Adrenal gland (tissue), 5 donors: ENCODE data around the gene CSKMT.

Experiments used
- POLR2A ChIP-seq, 2 donors: fragments of 450-650 bp; IDR thresholded peaks; one replicate each; pipeline ENCODE4 v1.6.1; 2017; ENCODE audit warnings: antibody characterized with exemption in 2 of 2, mild to moderate bottlenecking in 2 of 2, moderate library complexity in 1 of 2
- TF ChIP-seq, protein P1 (sequence below), 6 experiments: fragments of 450-650 bp in 4 of 6; fragments of 200-600 bp in 2 of 6; sonication (generic) in 1 of 6; IDR thresholded peaks; 1 replicate in 5 of 6; 2 replicates in 1 of 6; pipeline versions ENCODE4 v1.5.1 to v1.8.0; 2016 to 2021; ENCODE audit warnings: antibody characterized with exemption in 6 of 6, mild to moderate bottlenecking in 2 of 6, moderate library complexity in 1 of 6
- donor health status: DM: no; HTN: no; CAD: no.

DNA sequence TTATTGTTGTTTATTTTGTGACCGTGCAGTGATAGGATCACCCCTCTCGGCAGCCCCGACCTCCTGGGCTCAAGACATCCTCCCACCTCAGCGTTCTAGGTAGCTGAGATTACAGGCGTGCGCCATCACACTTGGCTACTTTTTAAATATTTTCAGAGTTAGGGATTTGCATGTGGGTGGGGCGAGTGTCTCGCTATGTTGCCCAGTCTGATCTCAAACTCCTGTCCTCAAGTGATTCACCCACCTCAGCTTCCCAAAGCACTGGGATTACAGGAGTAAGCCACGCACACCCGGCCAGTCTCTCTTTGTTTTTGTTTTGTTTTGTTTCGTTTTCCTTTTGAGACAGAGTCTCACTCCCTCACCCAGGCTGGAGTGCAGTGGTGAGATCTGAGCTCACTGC lies 10.8 kb upstream of the CSKMT start:
- TF ChIP-seq, protein P1, sequence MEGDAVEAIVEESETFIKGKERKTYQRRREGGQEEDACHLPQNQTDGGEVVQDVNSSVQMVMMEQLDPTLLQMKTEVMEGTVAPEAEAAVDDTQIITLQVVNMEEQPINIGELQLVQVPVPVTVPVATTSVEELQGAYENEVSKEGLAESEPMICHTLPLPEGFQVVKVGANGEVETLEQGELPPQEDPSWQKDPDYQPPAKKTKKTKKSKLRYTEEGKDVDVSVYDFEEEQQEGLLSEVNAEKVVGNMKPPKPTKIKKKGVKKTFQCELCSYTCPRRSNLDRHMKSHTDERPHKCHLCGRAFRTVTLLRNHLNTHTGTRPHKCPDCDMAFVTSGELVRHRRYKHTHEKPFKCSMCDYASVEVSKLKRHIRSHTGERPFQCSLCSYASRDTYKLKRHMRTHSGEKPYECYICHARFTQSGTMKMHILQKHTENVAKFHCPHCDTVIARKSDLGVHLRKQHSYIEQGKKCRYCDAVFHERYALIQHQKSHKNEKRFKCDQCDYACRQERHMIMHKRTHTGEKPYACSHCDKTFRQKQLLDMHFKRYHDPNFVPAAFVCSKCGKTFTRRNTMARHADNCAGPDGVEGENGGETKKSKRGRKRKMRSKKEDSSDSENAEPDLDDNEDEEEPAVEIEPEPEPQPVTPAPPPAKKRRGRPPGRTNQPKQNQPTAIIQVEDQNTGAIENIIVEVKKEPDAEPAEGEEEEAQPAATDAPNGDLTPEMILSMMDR (IDR thresholded peaks at IDR 0.05), result no peak
- TF ChIP-seq POLR2A (IDR thresholded peaks at IDR 0.05), result no peak
